ENCODE results near the gene SLC35F3. TPM values are rescaled to one million over a fixed set of nuclear protein-coding genes. Genes with fewer than 3 reads are reported as not detected.

Gene SLC35F3
- total and polyA plus RNA-seq, 9 of the 15 experiments (the other 6 are each of a cell fraction or from before 2014, with no cell fraction given): 0.04 to 0.07 (median 0.04) TPM; not detected in 6

DNA sequence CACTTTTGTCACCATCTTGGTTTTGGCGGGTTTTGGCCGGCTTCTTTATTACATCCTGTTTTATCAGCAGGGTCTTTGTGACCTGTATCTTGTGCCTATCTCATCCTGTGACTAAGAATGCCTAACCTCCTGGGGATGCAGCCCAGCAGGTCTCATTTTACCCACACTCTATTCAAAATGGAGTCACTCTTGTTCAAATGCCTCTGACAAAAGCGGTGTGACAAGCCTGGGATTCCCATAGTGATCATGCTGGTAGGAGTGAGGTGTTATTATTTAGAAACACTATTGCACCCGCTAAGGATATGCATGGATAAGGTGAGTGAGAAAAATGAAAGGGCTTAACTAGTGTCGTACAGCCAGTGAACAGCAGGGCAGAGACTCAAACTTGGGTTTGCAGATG, 357.1 kb downstream of the SLC35F3 start (continued):
- no peak for TF ChIP-seq STAG1 (CRISPR knock-in tag; IDR thresholded peaks at IDR 0.05; ENCODE audit: borderline replicate concordance)
- TF ChIP-seq ZNF239 (CRISPR knock-in tag; IDR thresholded peaks at IDR 0.05): 0 out of 2 replicates have a peak, but pooled peaks have one; percentile 23
- TF ChIP-seq MXI1 (IDR thresholded peaks at IDR 0.05; ENCODE audit: low read depth, low read length): no peak
- TF ChIP-seq ZNF12 (CRISPR knock-in tag; IDR thresholded peaks at IDR 0.05): no peak
- TF ChIP-seq, protein P1, sequence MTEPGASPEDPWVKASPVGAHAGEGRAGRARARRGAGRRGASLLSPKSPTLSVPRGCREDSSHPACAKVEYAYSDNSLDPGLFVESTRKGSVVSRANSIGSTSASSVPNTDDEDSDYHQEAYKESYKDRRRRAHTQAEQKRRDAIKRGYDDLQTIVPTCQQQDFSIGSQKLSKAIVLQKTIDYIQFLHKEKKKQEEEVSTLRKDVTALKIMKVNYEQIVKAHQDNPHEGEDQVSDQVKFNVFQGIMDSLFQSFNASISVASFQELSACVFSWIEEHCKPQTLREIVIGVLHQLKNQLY (CRISPR knock-in tag; conservative IDR thresholded peaks at IDR 0.05): no peak
- TF ChIP-seq SREBF2 (CRISPR knock-in tag; IDR thresholded peaks at IDR 0.05): no peak
- no peak for TF ChIP-seq SREBF1 (IDR thresholded peaks at IDR 0.05; ENCODE audit: borderline replicate concordance, low read depth, low read length)
- no peak for TF ChIP-seq FIP1L1 (IDR thresholded peaks at IDR 0.05; ENCODE audit: low read depth, low read length, poor library complexity, severe bottlenecking)
- TF ChIP-seq DDX20 (tag; IDR thresholded peaks at IDR 0.05; ENCODE audit: low read depth): peak; percentile 25; the same call in 1 of the 2 replicates
- no peak for TF ChIP-seq BCOR (IDR thresholded peaks at IDR 0.05)

DNA sequence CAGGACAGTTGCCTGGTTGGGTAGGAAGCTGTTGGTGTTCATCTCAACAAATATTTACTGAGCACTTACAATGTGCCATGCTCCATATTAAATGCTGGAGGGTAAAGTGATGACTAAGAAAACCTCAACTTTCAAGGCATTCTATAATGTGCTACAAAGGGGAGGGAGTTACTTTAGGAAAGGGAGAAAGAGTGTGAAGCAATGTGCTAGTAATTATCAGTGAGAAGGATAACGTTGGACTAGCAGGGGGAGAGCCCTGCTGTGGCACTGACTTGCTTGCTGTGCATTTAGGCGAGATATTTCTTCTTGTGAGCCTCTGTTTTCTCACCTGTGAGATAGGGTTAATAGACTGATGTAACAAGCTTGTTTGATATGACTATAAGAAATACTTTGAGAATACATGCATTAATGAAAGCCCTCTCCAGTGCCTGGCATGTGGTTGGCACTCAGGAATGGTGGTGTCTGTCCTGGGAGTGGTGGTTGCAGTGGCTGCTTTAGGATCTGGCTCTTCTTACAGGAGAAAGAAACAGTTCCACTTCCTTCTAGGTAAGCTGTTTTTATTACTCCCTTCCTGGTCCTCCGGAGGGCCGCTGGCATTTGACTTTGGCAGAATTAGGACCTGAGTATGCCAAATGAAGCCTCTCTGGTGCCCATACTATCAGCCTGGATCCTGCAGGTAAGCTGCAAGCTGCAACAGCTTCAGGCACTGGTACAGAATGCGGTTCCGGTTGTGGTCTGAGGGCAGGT, 357.7 kb downstream of the SLC35F3 start:
- Histone ChIP-seq H3K27ac (ENCODE audit: extremely low read depth, low read depth, low read length) (no peak overlapping the region), H3K79me2 (ENCODE audit: control insufficient read depth, insufficient read depth, low read length) (no peaks in the 10 kb centered on the region), H3K9me3 (replicated peaks; ENCODE audit: control insufficient read depth, insufficient read depth, low read depth, low read length) (no peaks in the 10 kb centered on the region), H3K9me1 (ENCODE audit: control insufficient read depth, insufficient read depth, low read length) (no peaks in the 10 kb centered on the region), H2AFZ (ENCODE audit: low read depth, low read length) (no peak overlapping the region), H3K27me3 (ENCODE audit: control insufficient read depth in 2 of 2, insufficient read depth in 2 of 2, low read length in 2 of 2) (peaks cover 10 to 13% of the 10 kb centered on the region in 2 experiments), H3K4me1 (replicated peaks in 1 of 2; ENCODE audit: control insufficient read depth in 2 of 2, insufficient read depth in 2 of 2, low read length in 2 of 2) (no peaks in the 10 kb centered on the region), H3K9ac (ENCODE audit: insufficient read depth in 1 of 2, low read depth in 2 of 2, low read length in 2 of 2) (no peak overlapping the region), H3K36me3 (ENCODE audit: control insufficient read depth, insufficient read depth, low read length) (no peaks in the 10 kb centered on the region), H4K20me1 (replicated peaks; ENCODE audit: control insufficient read depth, insufficient read depth, low read length) (no peaks in the 10 kb centered on the region), H3K4me2 (ENCODE audit: insufficient read depth, low read length) (no peak overlapping the region), H3K4me3 (no peak overlapping the region)
- intact Hi-C loops (cut with micrococcal nuclease): no loop called here
- ChIA-PET POLR2A (interaction anchor here (1.1 to 1.2 kb wide), 2 partner anchors 14 to 18 kb away, joined by 3 to 4 read pairs; no protein-coding TSS in a partner anchor), CTCF (ENCODE audit: low intra/inter-chr PET ratio) (no interaction called here)
- DNase-seq (ENCODE audit: extremely low read depth in 1 of 4, low spot score in 3 of 4) (no peak), ATAC-seq (no peak), FAIRE-seq (no peak)
- WGBS (ENCODE audit: insufficient coverage, low coverage, missing lambda C conversion rate): 5% methylated on average over 6 of the region's 6 CpGs
- BruUV-seq (replicated peaks): no TSS peak
- in situ Hi-C loops (cut with MboI): no loop called here
- TF ChIP-seq SRSF9 (IDR thresholded peaks at IDR 0.05; ENCODE audit: borderline replicate concordance, low read depth, low read length) (no peak), TAF15 (IDR thresholded peaks at IDR 0.05; ENCODE audit: low read depth, low read length) (no peak), ZNF174 (CRISPR knock-in tag; IDR thresholded peaks at IDR 0.05) (no peak), NCOA1 (IDR thresholded peaks at IDR 0.05; ENCODE audit: low read depth) (no peak), TAL1 (IDR thresholded peaks at IDR 0.05) (no peak), HEY1 (CRISPR knock-in tag; IDR thresholded peaks at IDR 0.05; ENCODE audit: borderline replicate concordance) (no peak), COPS2 (conservative IDR thresholded peaks at IDR 0.05) (no peak), SUPT5H (IDR thresholded peaks at IDR 0.05) (no peak)
- TF ChIP-seq, protein P2, sequence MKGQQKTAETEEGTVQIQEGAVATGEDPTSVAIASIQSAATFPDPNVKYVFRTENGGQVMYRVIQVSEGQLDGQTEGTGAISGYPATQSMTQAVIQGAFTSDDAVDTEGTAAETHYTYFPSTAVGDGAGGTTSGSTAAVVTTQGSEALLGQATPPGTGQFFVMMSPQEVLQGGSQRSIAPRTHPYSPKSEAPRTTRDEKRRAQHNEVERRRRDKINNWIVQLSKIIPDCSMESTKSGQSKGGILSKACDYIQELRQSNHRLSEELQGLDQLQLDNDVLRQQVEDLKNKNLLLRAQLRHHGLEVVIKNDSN (CRISPR knock-in tag; IDR thresholded peaks at IDR 0.05): no peak
- TF ChIP-seq, protein P3, sequence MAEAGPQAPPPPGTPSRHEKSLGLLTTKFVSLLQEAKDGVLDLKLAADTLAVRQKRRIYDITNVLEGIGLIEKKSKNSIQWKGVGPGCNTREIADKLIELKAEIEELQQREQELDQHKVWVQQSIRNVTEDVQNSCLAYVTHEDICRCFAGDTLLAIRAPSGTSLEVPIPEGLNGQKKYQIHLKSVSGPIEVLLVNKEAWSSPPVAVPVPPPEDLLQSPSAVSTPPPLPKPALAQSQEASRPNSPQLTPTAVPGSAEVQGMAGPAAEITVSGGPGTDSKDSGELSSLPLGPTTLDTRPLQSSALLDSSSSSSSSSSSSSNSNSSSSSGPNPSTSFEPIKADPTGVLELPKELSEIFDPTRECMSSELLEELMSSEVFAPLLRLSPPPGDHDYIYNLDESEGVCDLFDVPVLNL (CRISPR knock-in tag; IDR thresholded peaks at IDR 0.05; ENCODE audit: low read depth): no peak

All from K562 (cell line).